HEK293 (cell line): Measurements from ENCODE around the gene TUBG2.

ENCODE experiments used
- BCL11A ChIP-seq: fragments of 450-650 bp; formaldehyde crosslinking; IDR thresholded peaks from 2 replicates; pipeline ENCODE4 v1.5.1; 2016; ENCODE audit warnings: low read depth, missing biosample characterization, missing genetic modification characterization
- ZNF558 ChIP-seq: fragments of 450-650 bp; formaldehyde crosslinking; IDR thresholded peaks from 2 replicates; pipeline ENCODE4 v1.5.1; 2016; ENCODE audit warnings: missing biosample characterization, missing genetic modification characterization
- TF ChIP-seq, protein P1 (sequence below): fragments of 450-650 bp; formaldehyde crosslinking; IDR thresholded peaks from 2 replicates; pipeline ENCODE4 v1.5.1; 2016; ENCODE audit warnings: missing biosample characterization, missing genetic modification characterization
- TF ChIP-seq, protein P2 (sequence below): fragments of 450-650 bp; formaldehyde crosslinking; IDR thresholded peaks from 2 replicates; pipeline ENCODE4 v1.5.1; 2016; ENCODE audit warnings: missing biosample characterization, missing genetic modification characterization

DNA sequence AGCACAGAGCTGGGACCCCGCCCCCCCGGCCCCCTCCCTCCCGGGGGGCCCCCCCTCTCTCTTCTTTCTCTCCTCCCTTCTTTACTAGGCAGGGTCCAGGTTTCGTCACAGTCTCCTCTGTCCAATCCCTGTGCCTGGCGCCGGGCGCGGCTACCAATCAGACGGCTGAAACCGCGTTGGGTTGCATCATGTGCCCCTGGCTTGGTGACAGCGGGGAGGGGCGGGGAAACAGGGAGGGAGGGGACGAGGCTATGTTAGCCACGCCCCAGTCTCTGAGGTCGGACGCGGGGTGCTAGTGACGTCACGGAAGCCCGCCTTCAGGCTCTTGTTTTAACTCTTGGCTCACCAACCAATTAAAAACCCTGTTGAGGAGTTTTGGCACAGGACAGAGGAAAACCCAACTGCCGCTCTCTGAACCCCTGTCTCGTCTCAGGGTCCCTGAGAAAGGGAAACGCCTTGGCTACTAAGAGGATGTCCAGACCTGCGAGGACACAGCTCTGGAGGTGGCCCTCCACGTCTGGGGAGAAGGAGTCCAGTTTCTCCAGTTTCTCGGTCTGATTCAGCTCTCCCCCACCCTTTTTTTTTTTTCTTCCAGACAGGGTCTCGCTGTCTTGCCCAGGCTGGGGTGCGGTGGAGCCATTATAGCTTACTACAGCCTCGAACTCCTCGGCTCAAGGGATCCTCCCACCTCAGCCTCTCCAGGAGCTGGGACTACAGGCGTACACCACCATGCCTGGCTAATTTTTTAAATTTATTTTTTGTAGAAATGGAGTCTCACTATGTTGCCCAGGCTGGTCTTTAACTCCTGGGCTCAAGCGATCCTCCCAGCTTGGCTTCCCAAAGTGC lies 18.2 kb downstream of the TUBG2 start:
- no peak for TF ChIP-seq ZNF558
- TF ChIP-seq, protein P1, sequence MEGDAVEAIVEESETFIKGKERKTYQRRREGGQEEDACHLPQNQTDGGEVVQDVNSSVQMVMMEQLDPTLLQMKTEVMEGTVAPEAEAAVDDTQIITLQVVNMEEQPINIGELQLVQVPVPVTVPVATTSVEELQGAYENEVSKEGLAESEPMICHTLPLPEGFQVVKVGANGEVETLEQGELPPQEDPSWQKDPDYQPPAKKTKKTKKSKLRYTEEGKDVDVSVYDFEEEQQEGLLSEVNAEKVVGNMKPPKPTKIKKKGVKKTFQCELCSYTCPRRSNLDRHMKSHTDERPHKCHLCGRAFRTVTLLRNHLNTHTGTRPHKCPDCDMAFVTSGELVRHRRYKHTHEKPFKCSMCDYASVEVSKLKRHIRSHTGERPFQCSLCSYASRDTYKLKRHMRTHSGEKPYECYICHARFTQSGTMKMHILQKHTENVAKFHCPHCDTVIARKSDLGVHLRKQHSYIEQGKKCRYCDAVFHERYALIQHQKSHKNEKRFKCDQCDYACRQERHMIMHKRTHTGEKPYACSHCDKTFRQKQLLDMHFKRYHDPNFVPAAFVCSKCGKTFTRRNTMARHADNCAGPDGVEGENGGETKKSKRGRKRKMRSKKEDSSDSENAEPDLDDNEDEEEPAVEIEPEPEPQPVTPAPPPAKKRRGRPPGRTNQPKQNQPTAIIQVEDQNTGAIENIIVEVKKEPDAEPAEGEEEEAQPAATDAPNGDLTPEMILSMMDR (tag by site-specific recombination): no peak
- TF ChIP-seq BCL11A (tag by site-specific recombination): no peak
- TF ChIP-seq, protein P2, sequence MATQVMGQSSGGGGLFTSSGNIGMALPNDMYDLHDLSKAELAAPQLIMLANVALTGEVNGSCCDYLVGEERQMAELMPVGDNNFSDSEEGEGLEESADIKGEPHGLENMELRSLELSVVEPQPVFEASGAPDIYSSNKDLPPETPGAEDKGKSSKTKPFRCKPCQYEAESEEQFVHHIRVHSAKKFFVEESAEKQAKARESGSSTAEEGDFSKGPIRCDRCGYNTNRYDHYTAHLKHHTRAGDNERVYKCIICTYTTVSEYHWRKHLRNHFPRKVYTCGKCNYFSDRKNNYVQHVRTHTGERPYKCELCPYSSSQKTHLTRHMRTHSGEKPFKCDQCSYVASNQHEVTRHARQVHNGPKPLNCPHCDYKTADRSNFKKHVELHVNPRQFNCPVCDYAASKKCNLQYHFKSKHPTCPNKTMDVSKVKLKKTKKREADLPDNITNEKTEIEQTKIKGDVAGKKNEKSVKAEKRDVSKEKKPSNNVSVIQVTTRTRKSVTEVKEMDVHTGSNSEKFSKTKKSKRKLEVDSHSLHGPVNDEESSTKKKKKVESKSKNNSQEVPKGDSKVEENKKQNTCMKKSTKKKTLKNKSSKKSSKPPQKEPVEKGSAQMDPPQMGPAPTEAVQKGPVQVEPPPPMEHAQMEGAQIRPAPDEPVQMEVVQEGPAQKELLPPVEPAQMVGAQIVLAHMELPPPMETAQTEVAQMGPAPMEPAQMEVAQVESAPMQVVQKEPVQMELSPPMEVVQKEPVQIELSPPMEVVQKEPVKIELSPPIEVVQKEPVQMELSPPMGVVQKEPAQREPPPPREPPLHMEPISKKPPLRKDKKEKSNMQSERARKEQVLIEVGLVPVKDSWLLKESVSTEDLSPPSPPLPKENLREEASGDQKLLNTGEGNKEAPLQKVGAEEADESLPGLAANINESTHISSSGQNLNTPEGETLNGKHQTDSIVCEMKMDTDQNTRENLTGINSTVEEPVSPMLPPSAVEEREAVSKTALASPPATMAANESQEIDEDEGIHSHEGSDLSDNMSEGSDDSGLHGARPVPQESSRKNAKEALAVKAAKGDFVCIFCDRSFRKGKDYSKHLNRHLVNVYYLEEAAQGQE (tag by site-specific recombination): no peak
